Right lobe of liver (tissue), 4 donors: Measurements from ENCODE around the gene SRM.

Source experiments
- POLR2A ChIP-seq: fragments of 450-650 bp; IDR thresholded peaks from one replicate; pipeline ENCODE4 v1.6.1; 2017; ENCODE audit warnings: antibody characterized with exemption, mild to moderate bottlenecking
- TF ChIP-seq, protein P1 (sequence below), 4 donors: fragments of 200-600 bp in 3 of 4; fragments of 450-650 bp in 1 of 4; IDR thresholded peaks; one replicate each; pipeline versions ENCODE4 v1.5.1 to v1.8.0; 2016 to 2022; ENCODE audit warnings: antibody characterized with exemption in 4 of 4, mild to moderate bottlenecking in 2 of 4
- donor health status: DM: no; HTN: no; CAD: no.
- donor health status: DM: no; HTN: no; CAD: no.
- donor health status: DM: no; HTN: yes; CAD: no.

DNA sequence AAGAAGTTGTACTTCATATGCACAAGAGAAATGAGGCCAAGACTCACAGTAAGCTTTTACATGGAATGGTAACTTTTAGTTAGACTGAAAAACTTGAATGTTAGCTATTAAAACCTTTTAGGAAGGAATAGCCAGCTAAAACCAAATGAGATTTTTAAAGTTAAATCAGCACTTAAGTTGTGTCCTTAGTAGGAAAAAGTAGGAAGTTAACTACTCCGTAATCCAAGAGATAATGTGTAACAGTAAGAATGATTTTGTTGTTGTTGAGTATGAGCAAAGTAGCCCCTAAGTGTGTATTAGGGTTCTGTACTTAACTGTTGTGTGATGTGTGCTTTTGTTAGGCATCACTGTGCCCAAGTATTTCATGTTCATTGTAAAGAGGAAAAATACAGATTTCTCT is 34.2 kb downstream of the SRM start:
- TF ChIP-seq, protein P1, sequence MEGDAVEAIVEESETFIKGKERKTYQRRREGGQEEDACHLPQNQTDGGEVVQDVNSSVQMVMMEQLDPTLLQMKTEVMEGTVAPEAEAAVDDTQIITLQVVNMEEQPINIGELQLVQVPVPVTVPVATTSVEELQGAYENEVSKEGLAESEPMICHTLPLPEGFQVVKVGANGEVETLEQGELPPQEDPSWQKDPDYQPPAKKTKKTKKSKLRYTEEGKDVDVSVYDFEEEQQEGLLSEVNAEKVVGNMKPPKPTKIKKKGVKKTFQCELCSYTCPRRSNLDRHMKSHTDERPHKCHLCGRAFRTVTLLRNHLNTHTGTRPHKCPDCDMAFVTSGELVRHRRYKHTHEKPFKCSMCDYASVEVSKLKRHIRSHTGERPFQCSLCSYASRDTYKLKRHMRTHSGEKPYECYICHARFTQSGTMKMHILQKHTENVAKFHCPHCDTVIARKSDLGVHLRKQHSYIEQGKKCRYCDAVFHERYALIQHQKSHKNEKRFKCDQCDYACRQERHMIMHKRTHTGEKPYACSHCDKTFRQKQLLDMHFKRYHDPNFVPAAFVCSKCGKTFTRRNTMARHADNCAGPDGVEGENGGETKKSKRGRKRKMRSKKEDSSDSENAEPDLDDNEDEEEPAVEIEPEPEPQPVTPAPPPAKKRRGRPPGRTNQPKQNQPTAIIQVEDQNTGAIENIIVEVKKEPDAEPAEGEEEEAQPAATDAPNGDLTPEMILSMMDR (IDR thresholded peaks at IDR 0.05), result no peak
- TF ChIP-seq POLR2A, result no peak
